Smooth muscle cell (in vitro differentiated cells): ENCODE results near the gene PTX3. TPM values are rescaled to one million over a fixed set of nuclear protein-coding genes. Genes with fewer than 3 reads are reported as not detected.

Experiments used
- DNase-seq: peaks from one replicate; lab custom pipeline; 2025; ENCODE audit not compliant: unreplicated experiment; lab: John Stamatoyannopoulos, UW
- H2AFZ ChIP-seq: fragments of 200-600 bp; sonication (generic); 2 replicates; pipeline ENCODE4 v1.6.0; 2016; ENCODE audit warnings: antibody characterized with exemption, low read depth, mild to moderate bottlenecking
- H3F3A ChIP-seq: fragments of 200-600 bp; sonication (generic); 2 replicates; pipeline ENCODE4 v1.6.0; 2017; ENCODE audit warnings: antibody characterized with exemption, low read depth
- H3K27ac ChIP-seq: fragments of 200-600 bp; sonication (generic); 2 replicates; pipeline ENCODE4 v1.5.1; 2016; ENCODE audit warnings: low read depth, mild to moderate bottlenecking
- H3K27me3 ChIP-seq: fragments of 200-600 bp; sonication (generic); 2 replicates; pipeline ENCODE4 v1.6.1; 2016; ENCODE audit warnings: low read depth, mild to moderate bottlenecking
- H3K36me3 ChIP-seq: fragments of 200-600 bp; sonication (generic); 2 replicates; pipeline ENCODE4 v1.5.1; 2016; ENCODE audit warnings: low read depth
- H3K4me1 ChIP-seq: fragments of 200-600 bp; sonication (generic); 2 replicates; pipeline ENCODE4 v1.5.1; 2016; ENCODE audit warnings: low read depth
- H3K4me2 ChIP-seq: fragments of 200-600 bp; sonication (generic); 2 replicates; pipeline ENCODE4 v1.6.0; 2016; ENCODE audit warnings: mild to moderate bottlenecking
- H3K4me3 ChIP-seq: fragments of 200-600 bp; sonication (generic); 2 replicates; pipeline ENCODE4 v1.5.1; 2016; ENCODE audit warnings: mild to moderate bottlenecking
- H3K79me2 ChIP-seq: fragments of 200-600 bp; sonication (generic); 2 replicates; pipeline ENCODE4 v1.6.0; 2016; ENCODE audit warnings: low read depth, mild to moderate bottlenecking
- H3K9ac ChIP-seq: fragments of 200-600 bp; sonication (generic); 2 replicates; pipeline ENCODE4 v1.6.0; 2016; ENCODE audit warnings: low read depth
- H3K9me3 ChIP-seq: fragments of 200-600 bp; sonication (generic); replicated peaks from 2 replicates; pipeline ENCODE4 v1.5.1; 2016; ENCODE audit warnings: low read depth
- H4K20me1 ChIP-seq: fragments of 200-600 bp; sonication (generic); 2 replicates; pipeline ENCODE4 v1.6.0; 2016; ENCODE audit warnings: low read depth
- WGBS: methylation state at CpG from one replicate; pipeline ENCODE4 v1.1.7; 2016; ENCODE audit warnings: low lambda C conversion rate; 5-methylcytosine and 5-hydroxymethylcytosine counted together
- polyA plus RNA-seq: library from polyadenylated mRNA; unstranded; fragments of >200 nt; fragmentation: Nextera tagmentation; extraction: Ambion mirVana; gene quantifications from 2 replicates; pipeline ENCODE4 v1.2.1, GENCODE V29; 2016
- total RNA-seq: library from RNA; depleted of rRNA; stranded (reverse); fragments of >200 nt; gene quantifications from 2 replicates; pipeline ENCODE4 v1.2.3, GENCODE V29; 2014
- TF ChIP-seq, protein P1 (sequence below): fragments of 200-600 bp; sonication (generic); IDR thresholded peaks from 2 replicates; pipeline ENCODE4 v1.5.1; 2017; ENCODE audit warnings: borderline replicate concordance, mild to moderate bottlenecking, antibody characterized with exemption; ENCODE audit not compliant: insufficient read depth, poor library complexity, severe bottlenecking

PTX3 gene
- total and polyA plus RNA-seq, 2 experiments from 2014 or later = 12.4 to 18.4 TPM

DNA sequence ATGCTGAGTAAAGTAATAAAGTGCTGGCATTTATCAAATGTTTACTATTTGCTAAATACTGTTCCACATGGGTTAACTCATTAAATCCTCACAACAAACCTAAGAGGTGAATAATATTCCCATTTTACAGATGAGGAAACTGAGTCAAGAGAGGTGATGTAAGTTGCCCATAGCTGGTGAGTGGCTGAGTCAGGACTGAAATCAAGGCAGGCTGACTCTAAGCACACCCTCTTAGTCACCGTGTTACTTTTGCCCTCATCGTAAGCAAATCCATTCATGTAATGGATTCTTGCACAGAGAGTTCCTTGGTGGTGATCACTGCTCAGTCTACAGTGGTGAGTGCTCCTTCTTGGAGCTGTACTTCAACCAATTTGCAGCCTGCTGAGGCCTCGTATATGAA lies 28.9 kb upstream of the PTX3 start:
- Histone ChIP-seq H3K9ac (no peak overlapping the region), H3K4me1 (peaks cover 4% of the 10 kb centered on the region), H3K9me3 (no peaks in the 10 kb centered on the region), H3K79me2 (no peaks in the 10 kb centered on the region), H3K36me3 (no peaks in the 10 kb centered on the region), H3K27me3 (no peaks in the 10 kb centered on the region), H3K4me2 (no peak overlapping the region), H3F3A (no peaks in the 10 kb centered on the region), H2AFZ (no peak overlapping the region), H3K4me3 (no peak overlapping the region), H4K20me1 (no peaks in the 10 kb centered on the region), H3K27ac (no peak overlapping the region)
- TF ChIP-seq, protein P1, sequence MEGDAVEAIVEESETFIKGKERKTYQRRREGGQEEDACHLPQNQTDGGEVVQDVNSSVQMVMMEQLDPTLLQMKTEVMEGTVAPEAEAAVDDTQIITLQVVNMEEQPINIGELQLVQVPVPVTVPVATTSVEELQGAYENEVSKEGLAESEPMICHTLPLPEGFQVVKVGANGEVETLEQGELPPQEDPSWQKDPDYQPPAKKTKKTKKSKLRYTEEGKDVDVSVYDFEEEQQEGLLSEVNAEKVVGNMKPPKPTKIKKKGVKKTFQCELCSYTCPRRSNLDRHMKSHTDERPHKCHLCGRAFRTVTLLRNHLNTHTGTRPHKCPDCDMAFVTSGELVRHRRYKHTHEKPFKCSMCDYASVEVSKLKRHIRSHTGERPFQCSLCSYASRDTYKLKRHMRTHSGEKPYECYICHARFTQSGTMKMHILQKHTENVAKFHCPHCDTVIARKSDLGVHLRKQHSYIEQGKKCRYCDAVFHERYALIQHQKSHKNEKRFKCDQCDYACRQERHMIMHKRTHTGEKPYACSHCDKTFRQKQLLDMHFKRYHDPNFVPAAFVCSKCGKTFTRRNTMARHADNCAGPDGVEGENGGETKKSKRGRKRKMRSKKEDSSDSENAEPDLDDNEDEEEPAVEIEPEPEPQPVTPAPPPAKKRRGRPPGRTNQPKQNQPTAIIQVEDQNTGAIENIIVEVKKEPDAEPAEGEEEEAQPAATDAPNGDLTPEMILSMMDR = no peak
- 96% methylated on average over 3 of the region's 3 CpGs for WGBS
- DNase-seq = no peak

GRCh38 chr3:157408499-157409149 lies 28.0 kb upstream of the PTX3 start:
- Histone ChIP-seq H3K4me2 (no peak overlapping the region), H3K79me2 (no peaks in the 10 kb centered on the region), H3K27ac (no peak overlapping the region), H3K9ac (no peak overlapping the region), H3F3A (no peaks in the 10 kb centered on the region), H3K27me3 (no peaks in the 10 kb centered on the region), H4K20me1 (no peaks in the 10 kb centered on the region), H3K9me3 (no peaks in the 10 kb centered on the region), H3K4me3 (no peak overlapping the region), H2AFZ (no peak overlapping the region), H3K36me3 (no peaks in the 10 kb centered on the region), H3K4me1 (no peaks in the 10 kb centered on the region)
- TF ChIP-seq, protein P1 = no peak
- WGBS = 81% methylated on average over 4 of the region's 4 CpGs
- DNase-seq = no peak

- Histone ChIP-seq H3K9me3 (no peaks in the 10 kb centered on the region), H3K27ac (no peak overlapping the region), H3K4me2 (no peak overlapping the region), H3K27me3 (no peaks in the 10 kb centered on the region), H3K79me2 (no peaks in the 10 kb centered on the region), H2AFZ (no peak overlapping the region), H3K4me1 (no peaks in the 10 kb centered on the region), H4K20me1 (no peaks in the 10 kb centered on the region), H3K36me3 (no peaks in the 10 kb centered on the region), H3K4me3 (no peak overlapping the region), H3F3A (no peaks in the 10 kb centered on the region), H3K9ac (no peak overlapping the region)
- WGBS = 82% methylated on average over 2 of the region's 2 CpGs
- TF ChIP-seq, protein P1 = no peak
- no peak for DNase-seq
These were observed 27.1 kb upstream of the PTX3 start for GRCh38 chr3:157409516-157409915.

- H3K4me1 ChIP-seq = no peaks in the 10 kb centered on the region
- no peak for DNase-seq
- H3K27ac ChIP-seq = no peak overlapping the region
- H3K79me2 ChIP-seq = no peaks in the 10 kb centered on the region
- H3F3A ChIP-seq = no peaks in the 10 kb centered on the region
- 71% methylated on average over 2 of the region's 2 CpGs for WGBS
- no peak overlapping the region for H3K9ac ChIP-seq
- H3K4me3 ChIP-seq = no peak overlapping the region
- H2AFZ ChIP-seq = no peak overlapping the region
- no peaks in the 10 kb centered on the region for H3K36me3 ChIP-seq
- peaks cover 5% of the 10 kb centered on the region for H3K27me3 ChIP-seq
- TF ChIP-seq, protein P1 = no peak
- no peak overlapping the region for H3K4me2 ChIP-seq
- H4K20me1 ChIP-seq = no peaks in the 10 kb centered on the region
- H3K9me3 ChIP-seq = no peaks in the 10 kb centered on the region
These were observed 25.7 kb upstream of the PTX3 start for GRCh38 chr3:157410945-157411344.
